ENCODE data around the gene DUSP12. TPM values are rescaled to one million over a fixed set of nuclear protein-coding genes. Genes with fewer than 3 reads are reported as not detected.

DUSP12 gene
- total and polyA plus RNA-seq, 9 of the 15 experiments (the other 6 are each of a cell fraction or from before 2014, with no cell fraction given) = 10.4 to 81.4 (median 43.6) TPM

DNA sequence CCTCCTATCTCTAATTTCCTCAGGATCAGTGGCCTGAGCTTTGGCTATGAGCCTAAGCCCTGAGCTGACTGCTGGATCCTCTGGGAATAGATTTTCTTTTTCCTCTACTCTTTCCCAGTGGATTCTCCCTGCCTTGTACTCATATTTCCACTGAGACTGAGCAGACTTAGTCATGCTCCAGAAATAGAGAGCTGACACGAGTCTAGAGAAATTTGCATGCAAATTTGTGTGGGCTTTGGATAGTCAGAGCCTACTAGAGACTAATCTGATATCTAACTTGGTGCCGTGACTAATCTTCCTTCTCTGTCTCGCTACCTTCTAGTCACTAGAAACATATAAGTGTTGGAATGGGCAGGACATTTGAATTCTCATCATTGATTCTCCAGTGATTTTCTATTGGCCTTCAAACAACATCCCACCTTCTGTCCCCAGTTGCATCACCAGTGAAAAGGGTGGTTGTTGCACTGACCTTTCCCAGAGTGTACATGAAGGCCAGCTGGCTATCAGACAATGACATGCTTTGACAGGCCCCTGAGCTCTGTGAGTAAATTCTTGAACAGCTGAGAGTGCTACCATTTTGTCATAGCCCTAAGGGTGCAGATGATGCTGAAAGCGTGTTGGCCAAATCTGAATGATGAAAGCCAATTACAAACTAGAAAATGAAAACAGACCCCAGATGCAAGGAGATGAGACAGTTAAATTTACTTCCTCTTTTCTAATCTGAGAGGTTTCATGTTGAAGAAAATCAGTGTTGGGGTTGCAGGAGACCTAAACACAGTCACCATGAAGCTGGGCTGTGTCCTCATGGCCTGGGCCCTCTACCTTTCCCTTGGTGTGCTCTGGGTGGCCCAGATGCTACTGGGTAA is 42.9 kb upstream of the DUSP12 start, which contains the start of gene FCRLA (continued):
- TF ChIP-seq, protein P1, sequence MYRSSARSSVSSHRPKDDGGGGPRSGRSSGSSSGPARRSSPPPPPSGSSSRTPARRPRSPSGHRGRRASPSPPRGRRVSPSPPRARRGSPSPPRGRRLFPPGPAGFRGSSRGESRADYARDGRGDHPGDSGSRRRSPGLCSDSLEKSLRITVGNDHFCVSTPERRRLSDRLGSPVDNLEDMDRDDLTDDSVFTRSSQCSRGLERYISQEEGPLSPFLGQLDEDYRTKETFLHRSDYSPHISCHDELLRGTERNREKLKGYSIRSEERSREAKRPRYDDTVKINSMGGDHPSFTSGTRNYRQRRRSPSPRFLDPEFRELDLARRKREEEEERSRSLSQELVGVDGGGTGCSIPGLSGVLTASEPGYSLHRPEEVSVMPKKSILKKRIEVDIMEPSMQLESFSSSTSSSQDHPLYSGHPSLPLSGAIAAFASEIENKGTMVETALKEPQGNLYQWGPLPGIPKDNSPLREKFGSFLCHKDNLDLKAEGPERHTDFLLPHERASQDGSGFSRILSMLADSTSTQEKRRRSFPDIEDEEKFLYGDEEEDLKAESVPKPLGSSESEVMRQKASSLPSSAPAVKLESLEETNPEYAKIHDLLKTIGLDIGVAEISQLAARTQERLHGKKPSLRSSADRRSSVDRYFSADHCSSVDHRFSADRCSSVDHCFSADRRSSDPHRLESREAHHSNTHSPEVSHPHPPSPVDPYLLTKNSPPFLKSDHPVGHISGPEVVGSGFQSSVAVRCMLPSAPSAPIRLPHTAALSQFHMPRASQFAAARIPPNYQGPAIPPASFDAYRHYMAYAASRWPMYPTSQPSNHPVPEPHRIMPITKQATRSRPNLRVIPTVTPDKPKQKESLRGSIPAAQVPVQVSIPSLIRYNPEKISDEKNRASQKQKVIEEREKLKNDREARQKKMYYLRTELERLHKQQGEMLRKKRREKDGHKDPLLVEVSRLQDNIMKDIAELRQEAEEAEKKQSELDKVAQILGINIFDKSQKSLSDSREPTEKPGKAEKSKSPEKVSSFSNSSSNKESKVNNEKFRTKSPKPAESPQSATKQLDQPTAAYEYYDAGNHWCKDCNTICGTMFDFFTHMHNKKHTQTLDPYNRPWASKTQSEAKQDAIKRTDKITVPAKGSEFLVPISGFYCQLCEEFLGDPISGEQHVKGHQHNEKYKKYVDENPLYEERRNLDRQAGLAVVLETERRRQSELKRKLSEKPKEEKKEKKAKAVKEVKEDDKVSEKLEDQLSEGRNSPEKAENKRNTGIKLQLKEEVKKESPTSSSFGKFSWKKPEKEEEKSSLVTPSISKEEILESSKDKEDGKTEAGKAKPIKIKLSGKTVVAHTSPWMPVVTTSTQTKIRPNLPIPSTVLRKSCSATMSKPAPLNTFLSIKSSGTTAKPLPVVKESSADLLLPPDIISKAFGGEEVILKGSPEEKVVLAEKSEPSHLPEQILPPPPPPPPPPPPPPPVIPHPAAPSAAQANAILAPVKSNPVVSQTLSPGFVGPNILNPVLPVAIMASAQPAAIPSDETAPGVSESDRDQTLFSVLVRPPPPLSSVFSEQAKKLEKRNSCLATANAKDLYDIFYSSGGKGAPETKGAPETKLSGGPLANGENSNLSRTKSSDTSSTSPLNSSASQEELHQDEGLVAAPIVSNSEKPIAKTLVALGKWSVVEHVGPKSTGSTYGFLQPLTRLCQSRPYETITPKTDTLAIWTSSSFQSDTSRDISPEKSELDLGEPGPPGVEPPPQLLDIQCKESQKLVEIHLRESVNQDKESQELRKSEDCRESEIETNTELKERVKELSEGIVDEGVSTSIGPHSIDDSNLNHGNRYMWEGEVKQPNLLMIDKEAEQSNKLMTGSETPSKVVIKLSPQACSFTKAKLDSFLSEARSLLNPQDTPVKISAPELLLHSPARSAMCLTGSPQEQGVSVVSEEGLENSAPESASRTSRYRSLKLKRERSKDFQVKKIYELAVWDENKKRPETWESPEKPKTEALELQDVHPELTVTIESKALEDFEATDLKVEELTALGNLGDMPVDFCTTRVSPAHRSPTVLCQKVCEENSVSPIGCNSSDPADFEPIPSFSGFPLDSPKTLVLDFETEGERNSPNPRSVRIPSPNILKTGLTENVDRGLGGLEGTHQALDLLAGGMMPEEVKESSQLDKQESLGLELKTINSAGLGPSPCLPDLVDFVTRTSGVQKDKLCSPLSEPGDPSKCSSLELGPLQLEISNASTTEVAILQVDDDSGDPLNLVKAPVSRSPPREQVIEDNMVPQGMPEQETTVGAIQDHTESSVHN (IDR thresholded peaks at IDR 0.05; ENCODE audit: borderline replicate concordance in 1 of 2, low read depth in 1 of 2) = peak in 1 of 2 experiments; percentile 85; a peak in 2 of 4 replicates
- TF ChIP-seq CCAR2 (IDR thresholded peaks at IDR 0.05; ENCODE audit: low read depth, low read length) (no peak), CREM (IDR thresholded peaks at IDR 0.05; ENCODE audit: low read depth) (peak; percentile 50), DPF2 (IDR thresholded peaks at IDR 0.05) (peak; percentile 77), MTA3 (IDR thresholded peaks at IDR 0.05; ENCODE audit: borderline replicate concordance) (peak; percentile 57; the same call in 1 of the 2 replicates), TEAD4 (IDR thresholded peaks at IDR 0.05; ENCODE audit: low read length) (peak; percentile 64), TEAD4 (CRISPR knock-in tag; IDR thresholded peaks at IDR 0.05; ENCODE audit: borderline replicate concordance) (no peak), ZNF766 (CRISPR knock-in tag; conservative IDR thresholded peaks at IDR 0.05) (peak; percentile 99)
- TF ChIP-seq, protein P2, sequence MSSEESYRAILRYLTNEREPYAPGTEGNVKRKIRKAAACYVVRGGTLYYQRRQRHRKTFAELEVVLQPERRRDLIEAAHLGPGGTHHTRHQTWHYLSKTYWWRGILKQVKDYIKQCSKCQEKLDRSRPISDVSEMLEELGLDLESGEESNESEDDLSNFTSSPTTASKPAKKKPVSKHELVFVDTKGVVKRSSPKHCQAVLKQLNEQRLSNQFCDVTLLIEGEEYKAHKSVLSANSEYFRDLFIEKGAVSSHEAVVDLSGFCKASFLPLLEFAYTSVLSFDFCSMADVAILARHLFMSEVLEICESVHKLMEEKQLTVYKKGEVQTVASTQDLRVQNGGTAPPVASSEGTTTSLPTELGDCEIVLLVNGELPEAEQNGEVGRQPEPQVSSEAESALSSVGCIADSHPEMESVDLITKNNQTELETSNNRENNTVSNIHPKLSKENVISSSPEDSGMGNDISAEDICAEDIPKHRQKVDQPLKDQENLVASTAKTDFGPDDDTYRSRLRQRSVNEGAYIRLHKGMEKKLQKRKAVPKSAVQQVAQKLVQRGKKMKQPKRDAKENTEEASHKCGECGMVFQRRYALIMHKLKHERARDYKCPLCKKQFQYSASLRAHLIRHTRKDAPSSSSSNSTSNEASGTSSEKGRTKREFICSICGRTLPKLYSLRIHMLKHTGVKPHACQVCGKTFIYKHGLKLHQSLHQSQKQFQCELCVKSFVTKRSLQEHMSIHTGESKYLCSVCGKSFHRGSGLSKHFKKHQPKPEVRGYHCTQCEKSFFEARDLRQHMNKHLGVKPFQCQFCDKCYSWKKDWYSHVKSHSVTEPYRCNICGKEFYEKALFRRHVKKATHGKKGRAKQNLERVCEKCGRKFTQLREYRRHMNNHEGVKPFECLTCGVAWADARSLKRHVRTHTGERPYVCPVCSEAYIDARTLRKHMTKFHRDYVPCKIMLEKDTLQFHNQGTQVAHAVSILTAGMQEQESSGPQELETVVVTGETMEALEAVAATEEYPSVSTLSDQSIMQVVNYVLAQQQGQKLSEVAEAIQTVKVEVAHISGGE (CRISPR knock-in tag; IDR thresholded peaks at IDR 0.05) = no peak
- TF ChIP-seq, protein P3, sequence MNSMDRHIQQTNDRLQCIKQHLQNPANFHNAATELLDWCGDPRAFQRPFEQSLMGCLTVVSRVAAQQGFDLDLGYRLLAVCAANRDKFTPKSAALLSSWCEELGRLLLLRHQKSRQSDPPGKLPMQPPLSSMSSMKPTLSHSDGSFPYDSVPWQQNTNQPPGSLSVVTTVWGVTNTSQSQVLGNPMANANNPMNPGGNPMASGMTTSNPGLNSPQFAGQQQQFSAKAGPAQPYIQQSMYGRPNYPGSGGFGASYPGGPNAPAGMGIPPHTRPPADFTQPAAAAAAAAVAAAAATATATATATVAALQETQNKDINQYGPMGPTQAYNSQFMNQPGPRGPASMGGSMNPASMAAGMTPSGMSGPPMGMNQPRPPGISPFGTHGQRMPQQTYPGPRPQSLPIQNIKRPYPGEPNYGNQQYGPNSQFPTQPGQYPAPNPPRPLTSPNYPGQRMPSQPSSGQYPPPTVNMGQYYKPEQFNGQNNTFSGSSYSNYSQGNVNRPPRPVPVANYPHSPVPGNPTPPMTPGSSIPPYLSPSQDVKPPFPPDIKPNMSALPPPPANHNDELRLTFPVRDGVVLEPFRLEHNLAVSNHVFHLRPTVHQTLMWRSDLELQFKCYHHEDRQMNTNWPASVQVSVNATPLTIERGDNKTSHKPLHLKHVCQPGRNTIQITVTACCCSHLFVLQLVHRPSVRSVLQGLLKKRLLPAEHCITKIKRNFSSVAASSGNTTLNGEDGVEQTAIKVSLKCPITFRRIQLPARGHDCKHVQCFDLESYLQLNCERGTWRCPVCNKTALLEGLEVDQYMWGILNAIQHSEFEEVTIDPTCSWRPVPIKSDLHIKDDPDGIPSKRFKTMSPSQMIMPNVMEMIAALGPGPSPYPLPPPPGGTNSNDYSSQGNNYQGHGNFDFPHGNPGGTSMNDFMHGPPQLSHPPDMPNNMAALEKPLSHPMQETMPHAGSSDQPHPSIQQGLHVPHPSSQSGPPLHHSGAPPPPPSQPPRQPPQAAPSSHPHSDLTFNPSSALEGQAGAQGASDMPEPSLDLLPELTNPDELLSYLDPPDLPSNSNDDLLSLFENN (IDR thresholded peaks at IDR 0.05; ENCODE audit: low read depth in 2 of 2, low read length in 2 of 2) = peak in 1 of 2 experiments; percentile 64; a peak in 2 of 4 replicates
